ENCODE results near the gene AFF2.

- TF ChIP-seq ZFP3 (CRISPR knock-in tag; IDR thresholded peaks at IDR 0.05): no peak
- no peak for TF ChIP-seq ARNTL (CRISPR knock-in tag; IDR thresholded peaks at IDR 0.05; ENCODE audit: borderline replicate concordance, low read depth)
- TF ChIP-seq PATZ1 (CRISPR knock-in tag; IDR thresholded peaks at IDR 0.05; ENCODE audit: borderline replicate concordance): no peak
- no peak for TF ChIP-seq BACH2 (CRISPR knock-in tag; IDR thresholded peaks at IDR 0.05; ENCODE audit: borderline replicate concordance)
- no peak for TF ChIP-seq ISL1 (CRISPR knock-in tag; IDR thresholded peaks at IDR 0.05)
- TF ChIP-seq RARB (CRISPR knock-in tag; IDR thresholded peaks at IDR 0.05): no peak
- TF ChIP-seq SNAI2 (CRISPR knock-in tag; IDR thresholded peaks at IDR 0.05): no peak
Observed at GRCh38 chrX:148577741-148578140, 77.3 kb downstream of the AFF2 start.
